ENCODE results near the gene KLHL29. TPM values are rescaled to one million over a fixed set of nuclear protein-coding genes. Genes with fewer than 3 reads are reported as not detected.

KLHL29 gene
- total and polyA plus RNA-seq, 2 donors (not counting 1 experiment from before 2014, with no cell fraction given) = 1.3 to 3.4 TPM

GRCh38 chr2:23494286-23494685 is 109.3 kb downstream of the KLHL29 start:
- Histone ChIP-seq H3K27ac (ENCODE audit: low read length in 2 of 2) (no peak overlapping the region), H3K36me3 (replicated peaks in 1 of 2; ENCODE audit: control extremely low read depth in 1 of 2, control insufficient read depth in 1 of 2, extremely low read depth in 1 of 2, insufficient read depth in 2 of 2, low read length in 1 of 2) (no peaks in the 10 kb centered on the region), H2AFZ (ENCODE audit: insufficient read depth, low read depth, low read length, poor library complexity, severe bottlenecking) (no peak overlapping the region), H3K9me3 (ENCODE audit: control extremely low read depth in 1 of 3, control insufficient read depth in 2 of 3, insufficient read depth in 1 of 3, low read length in 2 of 3) (no peaks in the 10 kb centered on the region), H3K4me1 (ENCODE audit: control insufficient read depth in 2 of 2, insufficient read depth in 2 of 2, low read length in 2 of 2) (no peaks in the 10 kb centered on the region), H3K79me2 (ENCODE audit: control insufficient read depth, insufficient read depth, low read length) (no peaks in the 10 kb centered on the region), H3K9ac (ENCODE audit: low read length) (no peak overlapping the region), H3K4me2 (replicated peaks; ENCODE audit: low read depth, low read length, poor library complexity, severe bottlenecking) (no peak overlapping the region), H4K20me1 (ENCODE audit: control insufficient read depth, insufficient read depth, low read length, poor library complexity, severe bottlenecking) (no peaks in the 10 kb centered on the region), H3K4me3 (ENCODE audit: control extremely low read depth in 1 of 5, extremely low read depth in 1 of 5, insufficient read depth in 1 of 5, low read depth in 2 of 5, low read length in 4 of 5) (no peak overlapping the region), H3K27me3 (replicated peaks in 1 of 4; ENCODE audit: control extremely low read depth in 1 of 4, control insufficient read depth in 3 of 4, insufficient read depth in 4 of 4, low read length in 3 of 4) (peaks cover 0 to 3% (median 0%) of the 10 kb centered on the region in 4 experiments)
- POLR2A ChIA-PET = no interaction called here
- CTCF ChIA-PET = no interaction called here
- Mint-ChIP-seq H3K4me1 (peaks cover 8% of the 10 kb centered on the region), H3K9me3 (ENCODE audit: insufficient read depth) (no peaks in the 10 kb centered on the region), H3K4me3 (no peak overlapping the region), H3K27me3 (peaks cover 3% of the 10 kb centered on the region), H3K27ac (no peak overlapping the region)
- intact Hi-C loops (cut with micrococcal nuclease) = no loop called here
- no peak for ATAC-seq (ENCODE audit: low read depth)
- no peak for DNase-seq
- 81% methylated on average over 8 of the region's 8 CpGs for WGBS (ENCODE audit: insufficient coverage)
- no peak for TF ChIP-seq EZH2 (IDR thresholded peaks at IDR 0.05; ENCODE audit: borderline replicate concordance, insufficient read depth, low read depth, low read length, poor library complexity, severe bottlenecking)
- TF ChIP-seq, protein P1, sequence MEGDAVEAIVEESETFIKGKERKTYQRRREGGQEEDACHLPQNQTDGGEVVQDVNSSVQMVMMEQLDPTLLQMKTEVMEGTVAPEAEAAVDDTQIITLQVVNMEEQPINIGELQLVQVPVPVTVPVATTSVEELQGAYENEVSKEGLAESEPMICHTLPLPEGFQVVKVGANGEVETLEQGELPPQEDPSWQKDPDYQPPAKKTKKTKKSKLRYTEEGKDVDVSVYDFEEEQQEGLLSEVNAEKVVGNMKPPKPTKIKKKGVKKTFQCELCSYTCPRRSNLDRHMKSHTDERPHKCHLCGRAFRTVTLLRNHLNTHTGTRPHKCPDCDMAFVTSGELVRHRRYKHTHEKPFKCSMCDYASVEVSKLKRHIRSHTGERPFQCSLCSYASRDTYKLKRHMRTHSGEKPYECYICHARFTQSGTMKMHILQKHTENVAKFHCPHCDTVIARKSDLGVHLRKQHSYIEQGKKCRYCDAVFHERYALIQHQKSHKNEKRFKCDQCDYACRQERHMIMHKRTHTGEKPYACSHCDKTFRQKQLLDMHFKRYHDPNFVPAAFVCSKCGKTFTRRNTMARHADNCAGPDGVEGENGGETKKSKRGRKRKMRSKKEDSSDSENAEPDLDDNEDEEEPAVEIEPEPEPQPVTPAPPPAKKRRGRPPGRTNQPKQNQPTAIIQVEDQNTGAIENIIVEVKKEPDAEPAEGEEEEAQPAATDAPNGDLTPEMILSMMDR (IDR thresholded peaks at IDR 0.05) = no peak

DNA sequence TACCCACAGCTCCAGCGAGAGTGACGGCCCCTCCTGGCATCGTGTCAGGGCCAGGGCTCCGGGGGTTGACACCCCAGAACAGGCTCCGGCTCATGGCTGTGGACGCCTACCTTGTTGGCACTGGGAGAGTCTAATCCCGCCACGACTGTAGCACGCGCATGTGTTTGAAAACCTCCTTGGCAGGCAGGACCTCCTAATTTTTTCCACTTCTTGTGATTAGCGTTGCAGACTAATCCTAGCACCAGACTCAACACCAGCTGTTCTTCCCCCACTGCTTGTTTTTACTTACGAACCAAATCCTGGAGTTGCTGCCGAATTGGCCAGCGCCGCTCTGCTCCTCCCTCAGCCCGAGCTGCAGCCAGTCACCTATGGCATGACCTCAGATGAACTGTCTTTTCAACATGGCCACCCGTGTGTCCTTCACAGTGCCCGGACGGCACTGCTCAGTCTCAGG is 110.7 kb downstream of the KLHL29 start:
- no peak overlapping the region for H3K4me2 ChIP-seq (replicated peaks; ENCODE audit: low read depth, low read length, poor library complexity, severe bottlenecking)
- H3K27me3 ChIP-seq (replicated peaks in 1 of 4; ENCODE audit: control extremely low read depth in 1 of 4, control insufficient read depth in 3 of 4, insufficient read depth in 4 of 4, low read length in 3 of 4) = peaks cover 0 to 3% (median 0%) of the 10 kb centered on the region in 4 experiments
- Mint-ChIP-seq H3K9me3 (ENCODE audit: insufficient read depth) (no peaks in the 10 kb centered on the region), H3K27ac (no peak overlapping the region), H3K27me3 (peaks cover 3% of the 10 kb centered on the region), H3K4me1 (peaks cover 8% of the 10 kb centered on the region), H3K4me3 (no peak overlapping the region)
- no peaks in the 10 kb centered on the region for H3K4me1 ChIP-seq (ENCODE audit: control insufficient read depth in 2 of 2, insufficient read depth in 2 of 2, low read length in 2 of 2)
- no peaks in the 10 kb centered on the region for H3K9me3 ChIP-seq (ENCODE audit: control extremely low read depth in 1 of 3, control insufficient read depth in 2 of 3, insufficient read depth in 1 of 3, low read length in 2 of 3)
- H3K36me3 ChIP-seq (replicated peaks in 1 of 2; ENCODE audit: control extremely low read depth in 1 of 2, control insufficient read depth in 1 of 2, extremely low read depth in 1 of 2, insufficient read depth in 2 of 2, low read length in 1 of 2) = no peaks in the 10 kb centered on the region
- POLR2A ChIA-PET = no interaction called here
- ATAC-seq (ENCODE audit: low read depth) = no peak
- CTCF ChIA-PET = no interaction called here
- TF ChIP-seq EZH2 (IDR thresholded peaks at IDR 0.05; ENCODE audit: borderline replicate concordance, insufficient read depth, low read depth, low read length, poor library complexity, severe bottlenecking) = no peak
- TF ChIP-seq, protein P1 (IDR thresholded peaks at IDR 0.05) = no peak
- WGBS (ENCODE audit: insufficient coverage) = 91% methylated on average over 19 of the region's 19 CpGs
- DNase-seq = no peak
- H3K9ac ChIP-seq (ENCODE audit: low read length) = no peak overlapping the region
- H3K79me2 ChIP-seq (ENCODE audit: control insufficient read depth, insufficient read depth, low read length) = no peaks in the 10 kb centered on the region
- no peak overlapping the region for H3K4me3 ChIP-seq (ENCODE audit: control extremely low read depth in 1 of 5, extremely low read depth in 1 of 5, insufficient read depth in 1 of 5, low read depth in 2 of 5, low read length in 4 of 5)
- H3K27ac ChIP-seq (ENCODE audit: low read length in 2 of 2) = no peak overlapping the region
- intact Hi-C loops (cut with micrococcal nuclease) = no loop called here
- no peak overlapping the region for H2AFZ ChIP-seq (ENCODE audit: insufficient read depth, low read depth, low read length, poor library complexity, severe bottlenecking)
- H4K20me1 ChIP-seq (ENCODE audit: control insufficient read depth, insufficient read depth, low read length, poor library complexity, severe bottlenecking) = no peaks in the 10 kb centered on the region

Data from B cell (primary cell).